ENCODE results near the gene MTA3.

DNA sequence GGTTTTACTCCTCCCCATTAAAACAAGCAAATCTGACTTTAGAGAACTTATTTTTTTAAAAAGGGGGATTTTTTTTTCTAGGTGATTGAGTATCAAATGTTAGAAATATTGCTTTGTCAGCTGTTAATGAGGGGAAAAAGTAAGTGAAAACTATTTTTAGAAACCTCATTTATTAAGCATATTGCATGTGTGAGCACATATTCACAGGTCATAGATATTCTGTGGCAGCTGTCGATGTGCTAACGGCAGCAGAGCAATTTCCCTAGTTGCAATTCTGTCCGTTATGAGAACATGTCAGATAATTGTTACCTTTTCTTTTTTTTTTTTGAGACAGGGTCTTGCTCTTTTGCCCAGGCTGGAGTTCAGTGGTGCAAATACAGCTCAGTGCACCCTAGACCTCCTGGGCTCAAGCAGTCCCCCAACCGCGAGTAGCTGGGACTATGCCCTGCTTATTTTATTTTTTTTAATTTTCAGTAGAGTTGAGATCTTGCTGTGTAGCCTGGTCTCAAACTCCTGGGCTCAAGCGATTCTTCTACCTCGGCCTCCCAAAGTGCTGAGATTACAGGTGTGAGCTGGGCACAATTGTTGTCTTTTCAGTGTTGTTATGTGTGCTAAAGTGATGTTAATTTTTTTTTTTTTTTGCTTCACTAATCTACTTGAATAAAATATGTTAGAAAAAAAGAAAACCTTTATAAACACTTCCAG, 69.8 kb downstream of the MTA3 start:
- TF ChIP-seq EZH2 (IDR thresholded peaks at IDR 0.05) (no peak), POLR2AphosphoS5 (IDR thresholded peaks at IDR 0.05; ENCODE audit: borderline replicate concordance, low read depth, low read length) (no peak), FOXP2 (optimal IDR thresholded peaks at IDR 0.05; ENCODE audit: control extremely low read depth, extremely low read length, insufficient read depth) (no peak)
